DND-41 (cell line): Measurements from ENCODE around the gene ZNF256.

Experiments
- EZH2 ChIP-seq: IDR thresholded peaks from 3 replicates; pipeline ENCODE4 v1.6.1; 2012; ENCODE audit warnings: borderline replicate concordance, low read depth, mild to moderate bottlenecking, moderate library complexity, low read length, inconsistent platforms; ENCODE audit not compliant: severe bottlenecking
- TF ChIP-seq, protein P1 (sequence below): IDR thresholded peaks from 2 replicates; pipeline ENCODE4 v1.5.1; 2012; ENCODE audit warnings: borderline replicate concordance, low read length, moderate library complexity, mild to moderate bottlenecking; ENCODE audit not compliant: poor library complexity, severe bottlenecking; ENCODE audit errors: extremely low read depth

DNA sequence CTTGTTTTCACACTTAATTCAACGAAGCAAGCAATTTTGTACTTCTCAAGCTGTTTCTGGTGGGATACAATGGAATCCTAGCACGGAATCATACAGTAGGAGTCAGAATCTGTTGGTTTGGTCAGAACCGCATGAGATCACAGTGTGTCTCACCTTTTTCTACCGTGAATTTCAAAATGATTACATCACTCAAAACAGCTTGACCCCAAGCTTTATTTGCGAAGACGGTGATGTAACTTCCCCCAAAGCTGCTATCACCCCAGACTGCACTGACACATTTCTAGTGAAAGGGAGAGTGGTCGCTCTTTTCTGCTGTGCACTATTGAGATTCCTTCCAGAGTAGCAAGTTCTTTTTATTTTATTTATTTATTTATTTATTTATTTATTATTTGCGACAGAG lies 17.3 kb upstream of the ZNF256 start:
- TF ChIP-seq, protein P1, sequence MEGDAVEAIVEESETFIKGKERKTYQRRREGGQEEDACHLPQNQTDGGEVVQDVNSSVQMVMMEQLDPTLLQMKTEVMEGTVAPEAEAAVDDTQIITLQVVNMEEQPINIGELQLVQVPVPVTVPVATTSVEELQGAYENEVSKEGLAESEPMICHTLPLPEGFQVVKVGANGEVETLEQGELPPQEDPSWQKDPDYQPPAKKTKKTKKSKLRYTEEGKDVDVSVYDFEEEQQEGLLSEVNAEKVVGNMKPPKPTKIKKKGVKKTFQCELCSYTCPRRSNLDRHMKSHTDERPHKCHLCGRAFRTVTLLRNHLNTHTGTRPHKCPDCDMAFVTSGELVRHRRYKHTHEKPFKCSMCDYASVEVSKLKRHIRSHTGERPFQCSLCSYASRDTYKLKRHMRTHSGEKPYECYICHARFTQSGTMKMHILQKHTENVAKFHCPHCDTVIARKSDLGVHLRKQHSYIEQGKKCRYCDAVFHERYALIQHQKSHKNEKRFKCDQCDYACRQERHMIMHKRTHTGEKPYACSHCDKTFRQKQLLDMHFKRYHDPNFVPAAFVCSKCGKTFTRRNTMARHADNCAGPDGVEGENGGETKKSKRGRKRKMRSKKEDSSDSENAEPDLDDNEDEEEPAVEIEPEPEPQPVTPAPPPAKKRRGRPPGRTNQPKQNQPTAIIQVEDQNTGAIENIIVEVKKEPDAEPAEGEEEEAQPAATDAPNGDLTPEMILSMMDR = no peak
- no peak for TF ChIP-seq EZH2
